ENCODE data around the gene BTBD2. TPM values are rescaled to one million over a fixed set of nuclear protein-coding genes. Genes with fewer than 3 reads are reported as not detected.
A peak's percentile ranks its signal among the peaks of the same experiment; 100 is the strongest.
"Not testable (repeated sequence)": the region's sequence is repeated elsewhere in the genome, so short reads cannot be mapped to it uniquely, and the experiment has no call there.

The BTBD2 gene
- total RNA-seq, 5 donors from 2014 or later (not counting 1 experiment from before 2014, with no cell fraction given) = 52.2 to 79.8 (median 73.6) TPM

GRCh38 chr19:2036424-2036823, 20.9 kb upstream of the BTBD2 start:
- CTCF ChIA-PET = interaction anchor here in 1 of 2 donors (0.7 kb wide), 1 partner anchor 1101 kb away, joined by 4 read pairs; no protein-coding TSS in a partner anchor

GRCh38 chr19:2035590-2035991, 20.1 kb upstream of the BTBD2 start:
- Mint-ChIP-seq H3K4me3 (peak overlapping the region in 1 of 3 donors; percentile 66), H3K36me3 (peaks cover 4% of the 10 kb centered on the region), H3K9me3 (no peaks in the 10 kb centered on the region), H3K27me3 (no peaks in the 10 kb centered on the region), H3K27ac (no peak overlapping the region), H3K4me1 (peaks cover 24 to 34% (median 28%) of the 10 kb centered on the region in 3 donors)
- H3K36me3 ChIP-seq (ENCODE audit: control insufficient read depth in 2 of 2, extremely low read depth in 1 of 2, insufficient read depth in 1 of 2, low read length in 1 of 2) = peaks cover 8 to 29% of the 10 kb centered on the region in 2 donors
- no peaks in the 10 kb centered on the region for H3K9me3 ChIP-seq
- no peak overlapping the region for H3K27ac ChIP-seq (ENCODE audit: low read length)
- DNase-seq = peak in 1 of 35 experiments; percentile 7
- ATAC-seq (replicated peaks in 1 of 4) = no peak
- ChIA-PET POLR2A (no interaction called here), CTCF (interaction anchor here in 1 of 2 donors (0.7 kb wide), 1 partner anchor 1102 kb away, joined by 4 read pairs; no protein-coding TSS in a partner anchor)
- 93% methylated on average over 7 of the region's 14 CpGs for WGBS (ENCODE audit: insufficient coverage)
- H3K4me3 ChIP-seq (ENCODE audit: control insufficient read depth in 1 of 2, extremely low read depth in 1 of 2, low read length in 1 of 2) = no peak overlapping the region
- H3K4me1 ChIP-seq (ENCODE audit: control insufficient read depth in 1 of 2, extremely low read depth in 1 of 2, insufficient read depth in 2 of 2, low read length in 2 of 2) = peaks cover 18 to 47% of the 10 kb centered on the region in 2 experiments
- H3K27me3 ChIP-seq (replicated peaks in 1 of 2; ENCODE audit: control insufficient read depth in 2 of 2, extremely low read depth in 1 of 2, insufficient read depth in 2 of 2, low read length in 1 of 2) = no peaks in the 10 kb centered on the region

More at GRCh38 chr19:2036424-2036823, 20.9 kb upstream of the BTBD2 start:
- Mint-ChIP-seq H3K27ac (no peak overlapping the region), H3K4me1 (peaks cover 26 to 38% (median 28%) of the 10 kb centered on the region in 3 donors), H3K4me3 (no peak overlapping the region), H3K36me3 (peaks cover 4% of the 10 kb centered on the region), H3K9me3 (no peaks in the 10 kb centered on the region), H3K27me3 (no peaks in the 10 kb centered on the region)
- no peak overlapping the region for H3K4me3 ChIP-seq (ENCODE audit: control insufficient read depth in 1 of 2, extremely low read depth in 1 of 2, low read length in 1 of 2)
- whole genome bisulfite sequencing (ENCODE audit: insufficient coverage) = 83% methylated on average over 1 of the region's 8 CpGs
- POLR2A ChIA-PET = interaction anchor here in 1 of 2 donors (0.6 kb wide), 1 partner anchor 16 kb away, joined by 4 read pairs; no protein-coding TSS in a partner anchor
- ATAC-seq (replicated peaks in 1 of 4) (no peak), DNase-seq (peak in 1 of 35 experiments; percentile 3)
- no peak overlapping the region for H3K27ac ChIP-seq (ENCODE audit: low read length)
- peaks cover 8 to 37% of the 10 kb centered on the region in 2 donors for H3K36me3 ChIP-seq (ENCODE audit: control insufficient read depth in 2 of 2, extremely low read depth in 1 of 2, insufficient read depth in 1 of 2, low read length in 1 of 2)
- no peaks in the 10 kb centered on the region for H3K9me3 ChIP-seq
- peaks cover 22 to 54% of the 10 kb centered on the region in 2 experiments for H3K4me1 ChIP-seq (ENCODE audit: control insufficient read depth in 1 of 2, extremely low read depth in 1 of 2, insufficient read depth in 2 of 2, low read length in 2 of 2)
- no peaks in the 10 kb centered on the region for H3K27me3 ChIP-seq (replicated peaks in 1 of 2; ENCODE audit: control insufficient read depth in 2 of 2, extremely low read depth in 1 of 2, insufficient read depth in 2 of 2, low read length in 1 of 2)

GRCh38 chr19:2034729-2035589, 19.4 kb upstream of the BTBD2 start:
- CTCF ChIA-PET = interaction anchor here in 1 of 2 donors (0.8 kb wide), 1 partner anchor 853 kb away, joined by 3 read pairs; no protein-coding TSS in a partner anchor
- H3K4me1 Mint-ChIP-seq = peaks cover 24 to 34% (median 28%) of the 10 kb centered on the region in 3 donors
- H3K27ac Mint-ChIP-seq = peak overlapping the region in 1 of 2 donors; percentile 39
- H3K9me3 Mint-ChIP-seq = no peaks in the 10 kb centered on the region
- 48% methylated on average over 18 of the region's 34 CpGs for WGBS (ENCODE audit: insufficient coverage)
- peak overlapping the region in 1 of 3 donors; percentile 66 for H3K4me3 Mint-ChIP-seq
- no peaks in the 10 kb centered on the region for H3K27me3 Mint-ChIP-seq
- peaks cover 4% of the 10 kb centered on the region for H3K36me3 Mint-ChIP-seq
- DNase-seq (peak in 33 of 35 experiments; percentile 15 to 75 (median 66)), ATAC-seq (replicated peaks in 1 of 4) (peak; percentile 10 to 71 (median 42))
- peaks cover 18 to 42% of the 10 kb centered on the region in 2 experiments for H3K4me1 ChIP-seq (ENCODE audit: control insufficient read depth in 1 of 2, extremely low read depth in 1 of 2, insufficient read depth in 2 of 2, low read length in 2 of 2)
- H3K36me3 ChIP-seq (ENCODE audit: control insufficient read depth in 2 of 2, extremely low read depth in 1 of 2, insufficient read depth in 1 of 2, low read length in 1 of 2) = peaks cover 8 to 23% of the 10 kb centered on the region in 2 donors
- POLR2A ChIA-PET = no interaction called here
- H3K4me3 ChIP-seq (ENCODE audit: control insufficient read depth in 1 of 2, extremely low read depth in 1 of 2, low read length in 1 of 2) = no peak overlapping the region
- no peaks in the 10 kb centered on the region for H3K27me3 ChIP-seq (replicated peaks in 1 of 2; ENCODE audit: control insufficient read depth in 2 of 2, extremely low read depth in 1 of 2, insufficient read depth in 2 of 2, low read length in 1 of 2)
- no peaks in the 10 kb centered on the region for H3K9me3 ChIP-seq
- H3K27ac ChIP-seq (ENCODE audit: low read length) = no peak overlapping the region

GRCh38 chr19:2034253-2034652, 18.7 kb upstream of the BTBD2 start:
- 100% methylated on average over 5 of the region's 15 CpGs for WGBS (ENCODE audit: insufficient coverage)
- peaks cover 24 to 32% (median 28%) of the 10 kb centered on the region in 3 donors for H3K4me1 Mint-ChIP-seq
- H3K27me3 ChIP-seq (replicated peaks in 1 of 2; ENCODE audit: control insufficient read depth in 2 of 2, extremely low read depth in 1 of 2, insufficient read depth in 2 of 2, low read length in 1 of 2); POLR2A ChIA-PET; H3K27me3 Mint-ChIP-seq; ATAC-seq (replicated peaks in 1 of 4); H3K4me3 ChIP-seq (ENCODE audit: control insufficient read depth in 1 of 2, extremely low read depth in 1 of 2, low read length in 1 of 2); H3K9me3 Mint-ChIP-seq; H3K36me3 Mint-ChIP-seq; DNase-seq; H3K9me3 ChIP-seq; H3K27ac ChIP-seq (ENCODE audit: low read length); H3K27ac Mint-ChIP-seq: not testable (repeated sequence)
- peaks cover 8 to 16% of the 10 kb centered on the region in 2 donors for H3K36me3 ChIP-seq (ENCODE audit: control insufficient read depth in 2 of 2, extremely low read depth in 1 of 2, insufficient read depth in 1 of 2, low read length in 1 of 2)
- peaks cover 18 to 42% of the 10 kb centered on the region in 2 experiments for H3K4me1 ChIP-seq (ENCODE audit: control insufficient read depth in 1 of 2, extremely low read depth in 1 of 2, insufficient read depth in 2 of 2, low read length in 2 of 2)
- H3K4me3 Mint-ChIP-seq = peak overlapping the region in 1 of 3 donors; percentile 66
- CTCF ChIA-PET = interaction anchor here in 1 of 2 donors (0.8 kb wide), 1 partner anchor 853 kb away, joined by 3 read pairs; no protein-coding TSS in a partner anchor

GRCh38 chr19:2033825-2034159, 18.3 kb upstream of the BTBD2 start:
- no peaks in the 10 kb centered on the region for H3K9me3 Mint-ChIP-seq
- no peaks in the 10 kb centered on the region for H3K27me3 Mint-ChIP-seq
- H3K4me3 Mint-ChIP-seq = no peak overlapping the region
- H3K27ac Mint-ChIP-seq = no peak overlapping the region
- Histone ChIP-seq H3K4me3 (ENCODE audit: control insufficient read depth in 1 of 2, extremely low read depth in 1 of 2, low read length in 1 of 2) (no peak overlapping the region), H3K4me1 (ENCODE audit: control insufficient read depth in 1 of 2, extremely low read depth in 1 of 2, insufficient read depth in 2 of 2, low read length in 2 of 2) (peaks cover 18 to 42% of the 10 kb centered on the region in 2 experiments), H3K9me3 (no peaks in the 10 kb centered on the region), H3K27ac (ENCODE audit: low read length) (no peak overlapping the region), H3K27me3 (replicated peaks in 1 of 2; ENCODE audit: control insufficient read depth in 2 of 2, extremely low read depth in 1 of 2, insufficient read depth in 2 of 2, low read length in 1 of 2) (no peaks in the 10 kb centered on the region), H3K36me3 (ENCODE audit: control insufficient read depth in 2 of 2, extremely low read depth in 1 of 2, insufficient read depth in 1 of 2, low read length in 1 of 2) (peaks cover 8 to 11% of the 10 kb centered on the region in 2 donors)
- CTCF ChIA-PET = no interaction called here
- no peak for DNase-seq
- ATAC-seq (replicated peaks in 1 of 4) = no peak
- H3K4me1 Mint-ChIP-seq = peaks cover 24 to 30% (median 28%) of the 10 kb centered on the region in 3 donors
- no peaks in the 10 kb centered on the region for H3K36me3 Mint-ChIP-seq
- POLR2A ChIA-PET = interaction anchor here in 1 of 2 donors (0.7 kb wide), 1 partner anchor 990 kb away, joined by 4 read pairs; no protein-coding TSS in a partner anchor
- WGBS (ENCODE audit: insufficient coverage) = 89% methylated on average over 7 of the region's 9 CpGs

- H3K4me3 Mint-ChIP-seq = peak overlapping the region in 1 of 3 donors; percentile 86
- H3K27me3 ChIP-seq (replicated peaks in 1 of 2; ENCODE audit: control insufficient read depth in 2 of 2, extremely low read depth in 1 of 2, insufficient read depth in 2 of 2, low read length in 1 of 2) = no peaks in the 10 kb centered on the region
- peaks cover 24 to 30% (median 28%) of the 10 kb centered on the region in 3 donors for H3K4me1 Mint-ChIP-seq
- no peak for ATAC-seq (replicated peaks in 1 of 4)
- peak overlapping the region in 1 of 2 donors; percentile 27 for H3K27ac Mint-ChIP-seq
- no peaks in the 10 kb centered on the region for H3K9me3 ChIP-seq
- H3K27ac ChIP-seq (ENCODE audit: low read length) = peak overlapping the region; percentile 52
- H3K9me3 Mint-ChIP-seq = no peaks in the 10 kb centered on the region
- 100% methylated on average over 3 of the region's 6 CpGs for WGBS (ENCODE audit: insufficient coverage)
- H3K36me3 Mint-ChIP-seq = no peaks in the 10 kb centered on the region
- DNase-seq = no peak
- peaks cover 18 to 42% of the 10 kb centered on the region in 2 experiments for H3K4me1 ChIP-seq (ENCODE audit: control insufficient read depth in 1 of 2, extremely low read depth in 1 of 2, insufficient read depth in 2 of 2, low read length in 2 of 2)
- POLR2A ChIA-PET = interaction anchor here in 1 of 2 donors (0.7 kb wide), 1 partner anchor 990 kb away, joined by 4 read pairs; no protein-coding TSS in a partner anchor
- no peak overlapping the region for H3K4me3 ChIP-seq (ENCODE audit: control insufficient read depth in 1 of 2, extremely low read depth in 1 of 2, low read length in 1 of 2)
- peaks cover 3 to 6% of the 10 kb centered on the region in 2 donors for H3K36me3 ChIP-seq (ENCODE audit: control insufficient read depth in 2 of 2, extremely low read depth in 1 of 2, insufficient read depth in 1 of 2, low read length in 1 of 2)
- no peaks in the 10 kb centered on the region for H3K27me3 Mint-ChIP-seq
- CTCF ChIA-PET = interaction anchor here in 1 of 2 donors (0.6 kb wide), 1 partner anchor 21 kb away, joined by 3 read pairs; no protein-coding TSS in a partner anchor
Measured at GRCh38 chr19:2033115-2033824, 17.8 kb upstream of the BTBD2 start.

Data from T-cell (primary cell).